Measurements from ENCODE around the gene SUPT4H1.
"Not testable (repeated sequence)": the region's sequence is repeated elsewhere in the genome, so short reads cannot be mapped to it uniquely, and the experiment has no call there.

The SUPT4H1 gene

GRCh38 chr17:58351831-58352595, at the start of gene SUPT4H1:
Gene SUPT4H1, minus strand, starts transcription at chr17:58352201. Its CDS starts 66 bp downstream, at chr17:58352135.
- peak; percentile 88 for DNase-seq

- no peak for DNase-seq
Observed at GRCh38 chr17:58401287-58401686, 49.3 kb upstream of the SUPT4H1 start.

GRCh38 chr17:58400826-58401225, 48.8 kb upstream of the SUPT4H1 start:
- DNase-seq = no peak

GRCh38 chr17:58399974-58400373, 48.0 kb upstream of the SUPT4H1 start:
- DNase-seq = no peak

- no peak for DNase-seq
Observed at GRCh38 chr17:58398574-58399266, 46.7 kb upstream of the SUPT4H1 start.

GRCh38 chr17:58397421-58397820, 45.4 kb upstream of the SUPT4H1 start:
- DNase-seq = not testable (repeated sequence)

GRCh38 chr17:58396173-58396572, 44.2 kb upstream of the SUPT4H1 start:
- DNase-seq = no peak

- no peak for DNase-seq
Observed at GRCh38 chr17:58394534-58395223, 42.7 kb upstream of the SUPT4H1 start.

- no peak for DNase-seq
Observed at GRCh38 chr17:58391302-58391984, 39.4 kb upstream of the SUPT4H1 start.

GRCh38 chr17:58390884-58391283, 38.9 kb upstream of the SUPT4H1 start:
- no peak for DNase-seq

GRCh38 chr17:58388302-58389190, 36.5 kb upstream of the SUPT4H1 start:
- DNase-seq = no peak

- DNase-seq = no peak
Observed at GRCh38 chr17:58387834-58388233, 35.8 kb upstream of the SUPT4H1 start.

- DNase-seq = no peak
Observed at GRCh38 chr17:58386708-58387107, 34.7 kb upstream of the SUPT4H1 start.

GRCh38 chr17:58385359-58385899, 33.4 kb upstream of the SUPT4H1 start:
- DNase-seq = no peak

- DNase-seq = no peak
Observed at GRCh38 chr17:58384897-58385296, 32.9 kb upstream of the SUPT4H1 start.

GRCh38 chr17:58383892-58384462, 32.0 kb upstream of the SUPT4H1 start:
- DNase-seq = no peak

GRCh38 chr17:58382872-58383242, 30.9 kb upstream of the SUPT4H1 start:
- DNase-seq = no peak

- no peak for DNase-seq
Observed at GRCh38 chr17:58382108-58382871, 30.3 kb upstream of the SUPT4H1 start.

GRCh38 chr17:58381124-58382035, 29.4 kb upstream of the SUPT4H1 start:
- no peak for DNase-seq

All from activated CD4-positive, alpha-beta T cell treated with anti-CD3 and anti-CD28 coated beads, Interleukin-2, amount 50 U/mL, for 1 hour (primary cell).